GM23338 (cell line): ENCODE measurements around the gene ATP5ME. TPM values are rescaled to one million over a fixed set of nuclear protein-coding genes. Genes with fewer than 3 reads are reported as not detected.

Source experiments
- ATAC-seq: fragments of 200-7000 bp; cut with Tn5 transposase; 3 replicates; pipeline ENCODE4 v1.9.1; 2020
- DNase-seq: peaks from one replicate; pipeline ENCODE4 v3.0.0-alpha.2; 2015; ENCODE audit warnings: low spot score
- H2AFZ ChIP-seq: fragments of 200-600 bp; sonication (generic); 2 replicates; pipeline ENCODE4 v1.8.0; 2016; ENCODE audit warnings: antibody characterized with exemption, mild to moderate bottlenecking, moderate library complexity
- H3F3A ChIP-seq: fragments of 200-600 bp; sonication (generic); replicated peaks from 2 replicates; pipeline ENCODE4 v1.8.0; 2017; ENCODE audit warnings: antibody characterized with exemption, mixed run types, low read depth
- H3K27ac ChIP-seq: fragments of 200-600 bp; sonication (generic); 2 replicates; pipeline ENCODE4 v1.6.1; 2016; ENCODE audit warnings: low read depth
- H3K27me3 ChIP-seq: fragments of 200-600 bp; sonication (generic); 2 replicates; pipeline ENCODE4 v1.8.0; 2016; ENCODE audit warnings: mild to moderate bottlenecking, mixed run types, moderate library complexity; ENCODE audit not compliant: insufficient read depth
- H3K36me3 ChIP-seq: fragments of 200-600 bp; sonication (generic); 2 replicates; pipeline ENCODE4 v1.8.0; 2016; ENCODE audit warnings: mild to moderate bottlenecking; ENCODE audit not compliant: insufficient read depth
- H3K4me1 ChIP-seq: fragments of 200-600 bp; sonication (generic); 2 replicates; pipeline ENCODE4 v1.8.0; 2016; ENCODE audit warnings: mild to moderate bottlenecking, moderate library complexity; ENCODE audit not compliant: insufficient read depth
- H3K4me2 ChIP-seq: fragments of 200-600 bp; sonication (generic); 2 replicates; pipeline ENCODE4 v1.7.1; 2017; ENCODE audit warnings: mixed run types
- H3K4me3 ChIP-seq: fragments of 200-600 bp; sonication (generic); 2 replicates; pipeline ENCODE4 v1.6.1; 2016; ENCODE audit warnings: mixed run types
- H3K79me2 ChIP-seq: fragments of 200-600 bp; sonication (generic); replicated peaks from 2 replicates; pipeline ENCODE4 v1.8.0; 2017; ENCODE audit warnings: mild to moderate bottlenecking; ENCODE audit not compliant: insufficient read depth
- H3K9me2 ChIP-seq: fragments of 200-600 bp; sonication (generic); 2 replicates; pipeline ENCODE4 v1.8.0; 2017; ENCODE audit not compliant: insufficient read depth
- H4K20me1 ChIP-seq: fragments of 200-600 bp; sonication (generic); replicated peaks from 2 replicates; pipeline ENCODE4 v1.8.0; 2017; ENCODE audit warnings: mild to moderate bottlenecking; ENCODE audit not compliant: insufficient read depth
- H3K27ac Mint-ChIP-seq: 2 replicates; pipeline ENCODE4 v1.8.0; 2020; ENCODE audit warnings: inconsistent platforms, mild to moderate bottlenecking, moderate library complexity, mixed read lengths
- H3K27me3 Mint-ChIP-seq: 3 replicates; pipeline ENCODE4 v1.8.0; 2022; ENCODE audit warnings: low read depth, mild to moderate bottlenecking, moderate library complexity, mixed read lengths, inconsistent platforms; ENCODE audit not compliant: insufficient read depth, poor library complexity
- H3K36me3 Mint-ChIP-seq: 3 replicates; pipeline ENCODE4 v1.8.0; 2021; ENCODE audit warnings: low read depth, mild to moderate bottlenecking, inconsistent platforms, moderate library complexity, mixed read lengths
- H3K4me1 Mint-ChIP-seq: 3 replicates; pipeline ENCODE4 v1.8.0; 2020; ENCODE audit warnings: mild to moderate bottlenecking, inconsistent platforms, mixed read lengths
- H3K4me3 Mint-ChIP-seq: 3 replicates; pipeline ENCODE4 v1.8.0; 2021; ENCODE audit warnings: moderate library complexity, mild to moderate bottlenecking, inconsistent platforms, mixed read lengths
- H3K9me3 Mint-ChIP-seq: 3 replicates; pipeline ENCODE4 v1.8.0; 2020; ENCODE audit warnings: moderate library complexity, mild to moderate bottlenecking, inconsistent platforms, mixed read lengths
- CREB1 ChIP-seq: fragments of 250-450 bp; sonication (Bioruptor Pico); IDR thresholded peaks from 2 replicates; pipeline ENCODE4 v1.5.0; 2020; ENCODE audit warnings: low read depth, mild to moderate bottlenecking, moderate library complexity
- EZH2 ChIP-seq: fragments of 200-600 bp; sonication (generic); IDR thresholded peaks from one replicate; pipeline ENCODE4 v1.8.0; 2017; ENCODE audit warnings: antibody characterized with exemption, mild to moderate bottlenecking, low read depth; ENCODE audit not compliant: unreplicated experiment
- EZH2phosphoT487 ChIP-seq: fragments of 200-600 bp; sonication (generic); IDR thresholded peaks from one replicate; pipeline ENCODE4 v1.8.1; 2018; ENCODE audit warnings: antibody characterized with exemption; ENCODE audit not compliant: unreplicated experiment
- JUNB ChIP-seq: IDR thresholded peaks from one replicate; pipeline ENCODE4 v1.6.1; 2016; ENCODE audit warnings: antibody characterized with exemption; ENCODE audit not compliant: unreplicated experiment
- NANOG ChIP-seq: IDR thresholded peaks from 2 replicates; pipeline ENCODE4 v1.6.1; 2016; ENCODE audit warnings: antibody characterized with exemption, borderline replicate concordance
- POLR2AphosphoS5 ChIP-seq: IDR thresholded peaks from 2 replicates; pipeline ENCODE4 v1.6.1; 2016; ENCODE audit warnings: antibody characterized with exemption, low read depth
- STAT1 ChIP-seq: IDR thresholded peaks from one replicate; pipeline ENCODE4 v1.6.1; 2016; ENCODE audit warnings: antibody characterized with exemption; ENCODE audit not compliant: unreplicated experiment
- ZNF114 ChIP-seq: fragments of 250-450 bp; sonication (Bioruptor Pico); IDR thresholded peaks from 2 replicates; pipeline ENCODE4 v1.5.0; 2020; ENCODE audit warnings: mild to moderate bottlenecking, moderate library complexity
- ZNF331 ChIP-seq: fragments of 250-450 bp; sonication (Bioruptor Pico); IDR thresholded peaks from 2 replicates; pipeline ENCODE4 v1.5.0; 2020; ENCODE audit warnings: low read depth, mild to moderate bottlenecking, moderate library complexity
- polyA plus RNA-seq: library from polyadenylated mRNA; unstranded; fragments of >200 nt; fragmentation: Nextera tagmentation; extraction: Ambion mirVana; gene quantifications from 2 replicates; pipeline ENCODE4 v1.2.1, GENCODE V29; 2016
- total RNA-seq: library from RNA; depleted of rRNA; stranded (reverse); fragments of >200 nt; shearing (Covaris generic); gene quantifications from 2 replicates; pipeline ENCODE4 v1.2.3, GENCODE V29; 2014
- TF ChIP-seq, protein P1 (sequence below): IDR thresholded peaks from one replicate; pipeline ENCODE4 v1.6.1; 2018; ENCODE audit warnings: antibody characterized with exemption; ENCODE audit not compliant: unreplicated experiment
- TF ChIP-seq, protein P2 (sequence below): fragments of 250-450 bp; sonication (Bioruptor Pico); IDR thresholded peaks from 2 replicates; pipeline ENCODE4 v1.5.0; 2020; ENCODE audit warnings: mild to moderate bottlenecking, moderate library complexity
- TF ChIP-seq, protein P3 (sequence below): IDR thresholded peaks from 2 replicates; pipeline ENCODE4 v1.6.1; 2016; ENCODE audit warnings: antibody characterized with exemption
- TF ChIP-seq, protein P4 (sequence below), 2 experiments: fragments of 200-600 bp in 1 of 2; sonication (generic) in 1 of 2; conservative IDR thresholded peaks; 2 replicates each; pipeline versions ENCODE4 v1.5.1 to v1.6.1; 2016 to 2017; ENCODE audit warnings: antibody characterized with exemption in 2 of 2, low read depth in 2 of 2, mild to moderate bottlenecking in 2 of 2, moderate library complexity in 1 of 2

Gene ATP5ME
- total and polyA plus RNA-seq, 2 experiments from 2014 or later = 60.5 to 2,021 TPM

DNA sequence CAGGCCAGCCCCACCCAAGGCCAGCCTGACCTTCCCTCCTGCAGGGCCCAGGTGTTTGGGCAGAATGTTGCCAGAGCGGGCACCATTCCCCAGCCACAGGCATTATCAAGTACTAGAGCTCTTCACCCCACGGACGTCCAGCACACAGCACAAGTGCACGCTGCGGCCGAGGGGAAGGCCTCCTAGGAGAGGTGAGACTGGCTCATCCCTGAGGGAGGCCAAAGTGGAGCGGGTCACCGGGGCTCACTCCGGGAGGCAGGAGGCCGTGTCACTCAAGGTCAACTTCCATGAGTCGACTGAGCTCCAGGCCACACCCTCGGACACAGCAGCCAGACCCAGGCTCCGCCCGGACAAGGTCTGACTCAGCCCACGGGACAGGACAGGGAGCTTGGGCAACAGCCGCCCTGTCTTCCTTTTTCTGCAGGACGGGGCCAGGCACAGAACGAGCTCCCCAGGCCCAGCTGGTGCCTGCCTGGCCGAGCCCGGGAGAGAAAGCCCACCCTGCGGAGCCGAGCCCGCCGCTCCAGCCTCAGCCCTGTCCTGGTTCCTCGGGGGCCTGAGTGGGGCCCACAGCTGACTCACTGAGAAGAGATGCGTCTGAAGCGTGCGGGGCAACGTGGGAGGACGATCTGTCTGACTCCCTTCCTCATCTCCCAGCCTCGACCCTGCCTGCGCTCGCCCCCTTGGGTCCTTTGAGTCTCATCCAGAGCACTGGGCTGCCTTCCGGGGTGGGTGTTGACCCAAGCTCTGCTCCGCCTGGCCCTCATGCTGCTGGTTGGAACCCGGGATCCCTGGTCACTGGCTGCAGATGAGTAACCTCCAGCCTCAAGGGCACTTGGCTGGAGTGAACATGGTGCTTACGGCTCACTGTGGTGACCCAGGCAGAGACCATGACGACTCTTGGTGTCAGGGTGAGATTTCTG is 13.2 kb upstream of the ATP5ME start:
- Mint-ChIP-seq H3K27me3 (peaks cover 10% of the 10 kb centered on the region), H3K36me3 (no peaks in the 10 kb centered on the region; the same call in 2 of the 3 replicates), H3K4me1 (peaks cover 22% of the 10 kb centered on the region), H3K27ac (peak overlapping the region; percentile 57; the same call in 1 of the 2 replicates), H3K4me3 (peak overlapping the region; percentile 22; the same call in 2 of the 3 replicates), H3K9me3 (no peaks in the 10 kb centered on the region; the same call in 1 of the 3 replicates)
- Histone ChIP-seq H3K27ac (no peak overlapping the region), H3K4me2 (no peak overlapping the region), H3K36me3 (no peaks in the 10 kb centered on the region), H4K20me1 (no peaks in the 10 kb centered on the region), H3F3A (peaks cover 10% of the 10 kb centered on the region; the same call in 1 of the 2 replicates), H3K4me3 (no peak overlapping the region; the same call in 1 of the 2 replicates), H2AFZ (no peak overlapping the region), H3K79me2 (no peaks in the 10 kb centered on the region), H3K9me2 (no peaks in the 10 kb centered on the region), H3K27me3 (no peaks in the 10 kb centered on the region), H3K4me1 (peaks cover 8% of the 10 kb centered on the region)
- TF ChIP-seq, protein P1, sequence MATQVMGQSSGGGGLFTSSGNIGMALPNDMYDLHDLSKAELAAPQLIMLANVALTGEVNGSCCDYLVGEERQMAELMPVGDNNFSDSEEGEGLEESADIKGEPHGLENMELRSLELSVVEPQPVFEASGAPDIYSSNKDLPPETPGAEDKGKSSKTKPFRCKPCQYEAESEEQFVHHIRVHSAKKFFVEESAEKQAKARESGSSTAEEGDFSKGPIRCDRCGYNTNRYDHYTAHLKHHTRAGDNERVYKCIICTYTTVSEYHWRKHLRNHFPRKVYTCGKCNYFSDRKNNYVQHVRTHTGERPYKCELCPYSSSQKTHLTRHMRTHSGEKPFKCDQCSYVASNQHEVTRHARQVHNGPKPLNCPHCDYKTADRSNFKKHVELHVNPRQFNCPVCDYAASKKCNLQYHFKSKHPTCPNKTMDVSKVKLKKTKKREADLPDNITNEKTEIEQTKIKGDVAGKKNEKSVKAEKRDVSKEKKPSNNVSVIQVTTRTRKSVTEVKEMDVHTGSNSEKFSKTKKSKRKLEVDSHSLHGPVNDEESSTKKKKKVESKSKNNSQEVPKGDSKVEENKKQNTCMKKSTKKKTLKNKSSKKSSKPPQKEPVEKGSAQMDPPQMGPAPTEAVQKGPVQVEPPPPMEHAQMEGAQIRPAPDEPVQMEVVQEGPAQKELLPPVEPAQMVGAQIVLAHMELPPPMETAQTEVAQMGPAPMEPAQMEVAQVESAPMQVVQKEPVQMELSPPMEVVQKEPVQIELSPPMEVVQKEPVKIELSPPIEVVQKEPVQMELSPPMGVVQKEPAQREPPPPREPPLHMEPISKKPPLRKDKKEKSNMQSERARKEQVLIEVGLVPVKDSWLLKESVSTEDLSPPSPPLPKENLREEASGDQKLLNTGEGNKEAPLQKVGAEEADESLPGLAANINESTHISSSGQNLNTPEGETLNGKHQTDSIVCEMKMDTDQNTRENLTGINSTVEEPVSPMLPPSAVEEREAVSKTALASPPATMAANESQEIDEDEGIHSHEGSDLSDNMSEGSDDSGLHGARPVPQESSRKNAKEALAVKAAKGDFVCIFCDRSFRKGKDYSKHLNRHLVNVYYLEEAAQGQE = no peak
- no peak for TF ChIP-seq NANOG
- TF ChIP-seq ZNF331 (CRISPR knock-in tag) = no peak
- no peak for TF ChIP-seq ZNF114
- TF ChIP-seq, protein P2, sequence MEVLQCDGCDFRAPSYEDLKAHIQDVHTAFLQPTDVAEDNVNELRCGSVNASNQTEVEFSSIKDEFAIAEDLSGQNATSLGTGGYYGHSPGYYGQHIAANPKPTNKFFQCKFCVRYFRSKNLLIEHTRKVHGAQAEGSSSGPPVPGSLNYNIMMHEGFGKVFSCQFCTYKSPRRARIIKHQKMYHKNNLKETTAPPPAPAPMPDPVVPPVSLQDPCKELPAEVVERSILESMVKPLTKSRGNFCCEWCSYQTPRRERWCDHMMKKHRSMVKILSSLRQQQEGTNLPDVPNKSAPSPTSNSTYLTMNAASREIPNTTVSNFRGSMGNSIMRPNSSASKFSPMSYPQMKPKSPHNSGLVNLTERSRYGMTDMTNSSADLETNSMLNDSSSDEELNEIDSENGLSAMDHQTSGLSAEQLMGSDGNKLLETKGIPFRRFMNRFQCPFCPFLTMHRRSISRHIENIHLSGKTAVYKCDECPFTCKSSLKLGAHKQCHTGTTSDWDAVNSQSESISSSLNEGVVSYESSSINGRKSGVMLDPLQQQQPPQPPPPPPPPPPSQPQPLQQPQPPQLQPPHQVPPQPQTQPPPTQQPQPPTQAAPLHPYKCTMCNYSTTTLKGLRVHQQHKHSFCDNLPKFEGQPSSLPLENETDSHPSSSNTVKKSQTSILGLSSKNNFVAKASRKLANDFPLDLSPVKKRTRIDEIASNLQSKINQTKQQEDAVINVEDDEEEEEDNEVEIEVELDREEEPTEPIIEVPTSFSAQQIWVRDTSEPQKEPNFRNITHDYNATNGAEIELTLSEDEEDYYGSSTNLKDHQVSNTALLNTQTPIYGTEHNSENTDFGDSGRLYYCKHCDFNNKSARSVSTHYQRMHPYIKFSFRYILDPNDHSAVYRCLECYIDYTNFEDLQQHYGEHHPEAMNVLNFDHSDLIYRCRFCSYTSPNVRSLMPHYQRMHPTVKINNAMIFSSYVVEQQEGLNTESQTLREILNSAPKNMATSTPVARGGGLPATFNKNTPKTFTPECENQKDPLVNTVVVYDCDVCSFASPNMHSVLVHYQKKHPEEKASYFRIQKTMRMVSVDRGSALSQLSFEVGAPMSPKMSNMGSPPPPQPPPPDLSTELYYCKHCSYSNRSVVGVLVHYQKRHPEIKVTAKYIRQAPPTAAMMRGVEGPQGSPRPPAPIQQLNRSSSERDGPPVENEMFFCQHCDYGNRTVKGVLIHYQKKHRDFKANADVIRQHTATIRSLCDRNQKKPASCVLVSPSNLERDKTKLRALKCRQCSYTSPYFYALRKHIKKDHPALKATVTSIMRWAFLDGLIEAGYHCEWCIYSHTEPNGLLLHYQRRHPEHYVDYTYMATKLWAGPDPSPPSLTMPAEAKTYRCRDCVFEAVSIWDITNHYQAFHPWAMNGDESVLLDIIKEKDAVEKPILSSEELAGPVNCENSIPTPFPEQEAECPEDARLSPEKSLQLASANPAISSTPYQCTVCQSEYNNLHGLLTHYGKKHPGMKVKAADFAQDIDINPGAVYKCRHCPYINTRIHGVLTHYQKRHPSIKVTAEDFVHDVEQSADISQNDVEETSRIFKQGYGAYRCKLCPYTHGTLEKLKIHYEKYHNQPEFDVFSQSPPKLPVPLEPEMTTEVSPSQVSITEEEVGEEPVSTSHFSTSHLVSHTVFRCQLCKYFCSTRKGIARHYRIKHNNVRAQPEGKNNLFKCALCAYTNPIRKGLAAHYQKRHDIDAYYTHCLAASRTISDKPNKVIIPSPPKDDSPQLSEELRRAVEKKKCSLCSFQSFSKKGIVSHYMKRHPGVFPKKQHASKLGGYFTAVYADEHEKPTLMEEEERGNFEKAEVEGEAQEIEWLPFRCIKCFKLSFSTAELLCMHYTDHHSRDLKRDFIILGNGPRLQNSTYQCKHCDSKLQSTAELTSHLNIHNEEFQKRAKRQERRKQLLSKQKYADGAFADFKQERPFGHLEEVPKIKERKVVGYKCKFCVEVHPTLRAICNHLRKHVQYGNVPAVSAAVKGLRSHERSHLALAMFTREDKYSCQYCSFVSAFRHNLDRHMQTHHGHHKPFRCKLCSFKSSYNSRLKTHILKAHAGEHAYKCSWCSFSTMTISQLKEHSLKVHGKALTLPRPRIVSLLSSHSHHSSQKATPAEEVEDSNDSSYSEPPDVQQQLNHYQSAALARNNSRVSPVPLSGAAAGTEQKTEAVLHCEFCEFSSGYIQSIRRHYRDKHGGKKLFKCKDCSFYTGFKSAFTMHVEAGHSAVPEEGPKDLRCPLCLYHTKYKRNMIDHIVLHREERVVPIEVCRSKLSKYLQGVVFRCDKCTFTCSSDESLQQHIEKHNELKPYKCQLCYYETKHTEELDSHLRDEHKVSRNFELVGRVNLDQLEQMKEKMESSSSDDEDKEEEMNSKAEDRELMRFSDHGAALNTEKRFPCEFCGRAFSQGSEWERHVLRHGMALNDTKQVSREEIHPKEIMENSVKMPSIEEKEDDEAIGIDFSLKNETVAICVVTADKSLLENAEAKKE (CRISPR knock-in tag) = no peak
- TF ChIP-seq POLR2AphosphoS5 = no peak
- TF ChIP-seq CREB1 (CRISPR knock-in tag) = no peak
- TF ChIP-seq EZH2 = no peak
- no peak for TF ChIP-seq STAT1
- no peak for TF ChIP-seq JUNB
- TF ChIP-seq EZH2phosphoT487 = no peak
- TF ChIP-seq, protein P3, sequence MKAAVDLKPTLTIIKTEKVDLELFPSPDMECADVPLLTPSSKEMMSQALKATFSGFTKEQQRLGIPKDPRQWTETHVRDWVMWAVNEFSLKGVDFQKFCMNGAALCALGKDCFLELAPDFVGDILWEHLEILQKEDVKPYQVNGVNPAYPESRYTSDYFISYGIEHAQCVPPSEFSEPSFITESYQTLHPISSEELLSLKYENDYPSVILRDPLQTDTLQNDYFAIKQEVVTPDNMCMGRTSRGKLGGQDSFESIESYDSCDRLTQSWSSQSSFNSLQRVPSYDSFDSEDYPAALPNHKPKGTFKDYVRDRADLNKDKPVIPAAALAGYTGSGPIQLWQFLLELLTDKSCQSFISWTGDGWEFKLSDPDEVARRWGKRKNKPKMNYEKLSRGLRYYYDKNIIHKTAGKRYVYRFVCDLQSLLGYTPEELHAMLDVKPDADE = no peak
- TF ChIP-seq, protein P4, sequence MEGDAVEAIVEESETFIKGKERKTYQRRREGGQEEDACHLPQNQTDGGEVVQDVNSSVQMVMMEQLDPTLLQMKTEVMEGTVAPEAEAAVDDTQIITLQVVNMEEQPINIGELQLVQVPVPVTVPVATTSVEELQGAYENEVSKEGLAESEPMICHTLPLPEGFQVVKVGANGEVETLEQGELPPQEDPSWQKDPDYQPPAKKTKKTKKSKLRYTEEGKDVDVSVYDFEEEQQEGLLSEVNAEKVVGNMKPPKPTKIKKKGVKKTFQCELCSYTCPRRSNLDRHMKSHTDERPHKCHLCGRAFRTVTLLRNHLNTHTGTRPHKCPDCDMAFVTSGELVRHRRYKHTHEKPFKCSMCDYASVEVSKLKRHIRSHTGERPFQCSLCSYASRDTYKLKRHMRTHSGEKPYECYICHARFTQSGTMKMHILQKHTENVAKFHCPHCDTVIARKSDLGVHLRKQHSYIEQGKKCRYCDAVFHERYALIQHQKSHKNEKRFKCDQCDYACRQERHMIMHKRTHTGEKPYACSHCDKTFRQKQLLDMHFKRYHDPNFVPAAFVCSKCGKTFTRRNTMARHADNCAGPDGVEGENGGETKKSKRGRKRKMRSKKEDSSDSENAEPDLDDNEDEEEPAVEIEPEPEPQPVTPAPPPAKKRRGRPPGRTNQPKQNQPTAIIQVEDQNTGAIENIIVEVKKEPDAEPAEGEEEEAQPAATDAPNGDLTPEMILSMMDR (conservative IDR thresholded peaks at IDR 0.05; ENCODE audit: low read depth in 2 of 2) = no peak
- DNase-seq (no peak), ATAC-seq (peak; percentile 0; the same call in 1 of the 3 replicates)
